Body of pancreas (tissue), 4 donors: Measurements from ENCODE around the gene ADAMTS16. TPM values are rescaled to one million over a fixed set of nuclear protein-coding genes. Genes with fewer than 3 reads are reported as not detected.

ENCODE experiments used
- ATAC-seq: fragments of 150-250 bp; one replicate; pipeline ENCODE4 v1.9.1; 2016
- DNase-seq, 4 donors: peaks; one replicate each; pipeline ENCODE4 v3.0.0-alpha.2; 2019
- H3K27ac ChIP-seq, 4 donors: fragments of 200-600 bp; sonication (generic); 1 replicate in 3 of 4; 2 replicates in 1 of 4; pipeline versions ENCODE4 v1.5.1 to v1.6.1; 2016 to 2019; ENCODE audit warnings: mild to moderate bottlenecking in 1 of 4, mixed read lengths in 1 of 4, moderate library complexity in 1 of 4
- H3K27me3 ChIP-seq, 2 donors: fragments of 200-600 bp; sonication (generic); one replicate each; pipeline ENCODE4 v1.6.0; 2016; ENCODE audit warnings: mild to moderate bottlenecking in 1 of 2
- H3K36me3 ChIP-seq, 2 donors: fragments of 200-600 bp; sonication (generic); replicated peaks in 1 of 2; 2 replicates each; pipeline ENCODE4 v1.5.1; 2016; ENCODE audit warnings: low read depth in 2 of 2; ENCODE audit not compliant: insufficient read depth in 1 of 2
- H3K4me1 ChIP-seq: fragments of 200-600 bp; sonication (generic); one replicate; pipeline ENCODE4 v1.6.0; 2016
- H3K4me3 ChIP-seq, 2 donors: fragments of 200-600 bp; sonication (generic); 1 replicate in 1 of 2; 2 replicates in 1 of 2; pipeline ENCODE4 v1.5.1; 2016 to 2019
- H3K9me3 ChIP-seq, 3 donors: fragments of 200-600 bp; sonication (generic); 1 replicate in 2 of 3; 2 replicates in 1 of 3; pipeline ENCODE4 v1.5.1; 2016
- CTCF ChIP-seq, 7 experiments: fragments of 450-650 bp in 4 of 7; fragments of 200-600 bp in 3 of 7; sonication (generic) in 3 of 7; IDR thresholded peaks; one replicate each; pipeline ENCODE4 v1.5.1; 2016 to 2019; ENCODE audit warnings: antibody characterized with exemption in 7 of 7
- POLR2A ChIP-seq, 3 donors: fragments of 450-650 bp; IDR thresholded peaks; one replicate each; pipeline ENCODE4 v1.6.1; 2016; ENCODE audit warnings: antibody characterized with exemption in 3 of 3, mild to moderate bottlenecking in 2 of 3
- WGBS, 2 donors: methylation state at CpG; one replicate each; pipeline ENCODE4 v1.1.5; 2017; 5-methylcytosine and 5-hydroxymethylcytosine counted together
- intact Hi-C: fragments of 100-400 bp; cut with DNase I; formaldehyde crosslinking; loops from one replicate; pipeline ENCODE4 v1.15.1; 2023
- total RNA-seq, 2 donors: library from RNA; depleted of rRNA; stranded (reverse); fragments of >200 nt; gene quantifications; one replicate each; pipeline ENCODE4 v1.1.0, GENCODE V29; 2016

The ADAMTS16 gene
- total RNA-seq, 2 donors from 2014 or later: 1.8 to 5.6 TPM

- H3K27me3 ChIP-seq: no peaks in the 10 kb centered on the region
- DNase-seq (no peak), ATAC-seq (no peak)
- 62 to 69% methylated on average over 14 of the region's 14 CpGs for WGBS, 2 donors
- no peak overlapping the region for H3K4me3 ChIP-seq
- H3K9me3 ChIP-seq: no peaks in the 10 kb centered on the region
- H3K36me3 ChIP-seq: no peaks in the 10 kb centered on the region
- TF ChIP-seq POLR2A (IDR thresholded peaks at IDR 0.05): no peak
- no peak for TF ChIP-seq CTCF (IDR thresholded peaks at IDR 0.05)
- H3K4me1 ChIP-seq: no peaks in the 10 kb centered on the region
- no peak overlapping the region for H3K27ac ChIP-seq
- intact Hi-C loops: no loop called here
These were observed 80.9 kb downstream of the ADAMTS16 start for GRCh38 chr5:5220901-5221631.

GRCh38 chr5:5221724-5222123, 81.6 kb downstream of the ADAMTS16 start:
- Histone ChIP-seq H3K36me3 (no peaks in the 10 kb centered on the region), H3K4me1 (no peaks in the 10 kb centered on the region), H3K27ac (no peak overlapping the region), H3K9me3 (no peaks in the 10 kb centered on the region), H3K27me3 (no peaks in the 10 kb centered on the region), H3K4me3 (no peak overlapping the region)
- intact Hi-C loops: no loop called here
- TF ChIP-seq POLR2A (IDR thresholded peaks at IDR 0.05): no peak
- no peak for TF ChIP-seq CTCF (IDR thresholded peaks at IDR 0.05)
- WGBS, 2 donors: 62 to 81% methylated on average over 4 of the region's 4 CpGs
- DNase-seq (no peak), ATAC-seq (no peak)

- TF ChIP-seq POLR2A (IDR thresholded peaks at IDR 0.05): no peak
- TF ChIP-seq CTCF (IDR thresholded peaks at IDR 0.05): no peak
- no peaks in the 10 kb centered on the region for H3K4me1 ChIP-seq
- H3K36me3 ChIP-seq: no peaks in the 10 kb centered on the region
- DNase-seq: no peak
- no peaks in the 10 kb centered on the region for H3K9me3 ChIP-seq
- H3K4me3 ChIP-seq: no peak overlapping the region
- no peak overlapping the region for H3K27ac ChIP-seq
- intact Hi-C loops: no loop called here
- no peak for ATAC-seq
- H3K27me3 ChIP-seq: no peaks in the 10 kb centered on the region
- WGBS, 2 donors: 66 to 69% methylated on average over 8 of the region's 8 CpGs
These were observed 91.4 kb downstream of the ADAMTS16 start for GRCh38 chr5:5231576-5231975.

GRCh38 chr5:5234912-5235311, 94.8 kb downstream of the ADAMTS16 start:
- Histone ChIP-seq H3K27ac (no peak overlapping the region), H3K9me3 (no peaks in the 10 kb centered on the region), H3K27me3 (no peaks in the 10 kb centered on the region), H3K36me3 (no peaks in the 10 kb centered on the region), H3K4me1 (no peaks in the 10 kb centered on the region), H3K4me3 (no peak overlapping the region)
- TF ChIP-seq POLR2A (IDR thresholded peaks at IDR 0.05) (no peak), CTCF (IDR thresholded peaks at IDR 0.05) (no peak)
- ATAC-seq (no peak), DNase-seq (no peak)
- intact Hi-C loops: no loop called here
- 70 to 83% methylated on average over 11 of the region's 11 CpGs for WGBS, 2 donors

- WGBS, 2 donors: 40% methylated on average over 4 of the region's 4 CpGs
- no peaks in the 10 kb centered on the region for H3K9me3 ChIP-seq
- TF ChIP-seq CTCF (IDR thresholded peaks at IDR 0.05): no peak
- TF ChIP-seq POLR2A (IDR thresholded peaks at IDR 0.05): no peak
- no peak for DNase-seq
- no peak for ATAC-seq
- no peaks in the 10 kb centered on the region for H3K4me1 ChIP-seq
- no peaks in the 10 kb centered on the region for H3K36me3 ChIP-seq
- H3K4me3 ChIP-seq: no peak overlapping the region
- H3K27me3 ChIP-seq: no peaks in the 10 kb centered on the region
- H3K27ac ChIP-seq: no peak overlapping the region
- intact Hi-C loops: no loop called here
These were observed 95.6 kb downstream of the ADAMTS16 start for GRCh38 chr5:5235685-5236084.
